Measurements from ENCODE around the gene AVPI1.
"Not testable (repeated sequence)": the region's sequence is repeated elsewhere in the genome, so short reads cannot be mapped to it uniquely, and the experiment has no call there.

The AVPI1 gene

GRCh38 chr10:97640174-97640867, 46.7 kb downstream of the AVPI1 start, which contains the start of gene PI4K2A:
Gene PI4K2A, plus strand, starts transcription at chr10:97640671. Its CDS starts 72 bp downstream, at chr10:97640743.
- DNase-seq (ENCODE audit: low read depth), result peak; percentile 99

GRCh38 chr10:97639090-97639489, 48.0 kb downstream of the AVPI1 start:
- DNase-seq (ENCODE audit: low read depth), result not testable (repeated sequence)

- DNase-seq (ENCODE audit: low read depth), result no peak
Observed at GRCh38 chr10:97635577-97635976, 51.5 kb downstream of the AVPI1 start.

DNA sequence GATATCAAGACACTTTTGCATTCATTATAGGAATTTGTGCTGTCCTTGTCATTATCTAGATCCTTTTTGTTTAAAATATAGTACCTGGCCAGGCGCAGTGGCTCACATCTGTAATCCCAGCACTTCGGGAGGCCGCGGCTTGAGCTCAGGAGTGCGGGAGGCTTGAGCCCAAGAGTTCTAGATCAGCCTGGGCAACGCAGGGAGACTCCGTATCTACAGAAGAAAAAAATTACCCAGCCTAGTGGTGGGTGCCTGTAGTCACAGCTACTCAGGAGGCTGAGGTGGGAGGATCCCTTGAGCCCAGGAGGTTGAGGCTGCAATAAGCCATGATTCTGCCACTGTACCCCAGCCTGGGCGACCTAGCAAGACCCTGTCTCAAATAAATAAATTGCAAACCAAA, 53.1 kb downstream of the AVPI1 start:
- no peak for DNase-seq (ENCODE audit: low read depth)

DNA sequence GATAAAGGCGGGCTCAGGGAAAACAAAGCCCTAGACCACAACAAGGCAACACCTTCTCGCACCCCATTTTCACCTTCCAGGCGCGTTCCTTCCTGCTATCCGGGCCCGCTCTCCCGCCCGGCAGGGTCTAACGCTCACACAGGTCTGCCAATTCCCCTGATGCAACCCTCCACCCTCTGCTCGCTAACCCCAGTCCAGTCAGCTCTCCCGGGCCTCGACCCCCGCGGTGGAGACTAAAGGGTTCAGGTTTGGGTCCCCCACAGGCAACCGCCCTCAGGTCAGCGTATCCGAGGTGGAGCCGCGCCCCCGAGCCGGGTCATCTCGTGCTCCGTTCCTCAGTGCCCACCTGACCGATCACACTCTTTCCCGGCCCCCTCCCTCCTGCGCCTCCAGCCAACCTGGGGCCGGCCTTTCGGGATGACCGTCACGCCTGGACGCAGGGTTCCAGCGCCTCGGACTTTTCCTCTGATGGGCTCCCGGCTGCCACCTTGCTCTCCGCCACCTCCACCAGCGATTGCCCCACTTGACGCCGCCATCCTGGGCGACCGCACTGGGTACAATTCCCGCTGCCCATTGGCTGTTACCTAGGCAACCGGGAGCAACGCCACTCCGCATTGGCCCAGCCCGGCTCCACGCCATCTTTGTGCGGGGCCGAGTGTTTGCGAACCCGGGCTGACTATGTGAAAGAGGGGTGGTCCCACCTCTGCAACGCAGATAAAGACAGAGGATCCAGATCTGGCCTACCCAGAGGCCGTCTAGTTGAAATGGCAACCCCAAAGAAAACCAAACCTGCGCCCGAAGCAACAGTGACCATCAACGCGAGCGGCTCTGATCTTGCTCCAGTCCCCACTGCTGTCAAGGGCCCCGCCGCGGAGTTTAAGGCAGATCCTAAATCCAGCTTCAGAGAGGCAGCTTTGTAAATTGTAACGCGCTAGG, 53.8 kb downstream of the AVPI1 start, which contains the start of gene MORN4:
Gene MORN4 (minus strand): TSS at position 552 of the 936 bp plus-strand sequence. CDS start 13,847 bp downstream, outside the sequence.
- peak; percentile 93 for DNase-seq (ENCODE audit: low read depth)

DNA sequence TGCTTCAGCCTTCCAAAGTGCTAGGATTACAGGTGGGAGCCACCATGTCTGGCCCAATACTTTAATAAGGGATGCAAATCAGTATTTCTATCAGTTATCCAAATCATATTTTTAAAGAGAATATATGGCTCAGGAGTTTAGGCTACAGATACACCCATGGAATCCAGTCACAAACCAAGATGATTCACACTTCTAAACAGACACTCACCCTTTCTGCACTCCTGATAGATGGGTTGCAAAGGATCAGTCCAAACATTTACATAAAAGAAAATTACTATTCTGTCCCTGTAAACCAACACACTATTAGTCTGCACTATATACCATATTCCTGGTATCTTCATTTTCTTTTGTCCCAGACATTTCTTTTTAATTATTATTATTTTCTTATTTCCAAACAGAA, 55.9 kb downstream of the AVPI1 start:
- DNase-seq (ENCODE audit: low read depth), result no peak

- no peak for DNase-seq (ENCODE audit: low read depth)
Observed at GRCh38 chr10:97629289-97629688, 57.8 kb downstream of the AVPI1 start.

GRCh38 chr10:97628228-97628627, 58.8 kb downstream of the AVPI1 start:
- no peak for DNase-seq (ENCODE audit: low read depth)

- no peak for DNase-seq (ENCODE audit: low read depth)
Observed at GRCh38 chr10:97627731-97628130, 59.3 kb downstream of the AVPI1 start.
